Fibroblast of peridontal ligament (primary cell): Measurements from ENCODE around the gene SMPD4.
"Not testable (repeated sequence)": the region's sequence is repeated elsewhere in the genome, so short reads cannot be mapped to it uniquely, and the experiment has no call there.

Experiments
- DNase-seq: peaks from one replicate; pipeline ENCODE4 v3.0.0-alpha.2; 2010; ENCODE audit errors: extremely low read depth

The SMPD4 gene

GRCh38 chr2:130186391-130186790, 5.0 kb upstream of the SMPD4 start:
- no peak for DNase-seq

DNA sequence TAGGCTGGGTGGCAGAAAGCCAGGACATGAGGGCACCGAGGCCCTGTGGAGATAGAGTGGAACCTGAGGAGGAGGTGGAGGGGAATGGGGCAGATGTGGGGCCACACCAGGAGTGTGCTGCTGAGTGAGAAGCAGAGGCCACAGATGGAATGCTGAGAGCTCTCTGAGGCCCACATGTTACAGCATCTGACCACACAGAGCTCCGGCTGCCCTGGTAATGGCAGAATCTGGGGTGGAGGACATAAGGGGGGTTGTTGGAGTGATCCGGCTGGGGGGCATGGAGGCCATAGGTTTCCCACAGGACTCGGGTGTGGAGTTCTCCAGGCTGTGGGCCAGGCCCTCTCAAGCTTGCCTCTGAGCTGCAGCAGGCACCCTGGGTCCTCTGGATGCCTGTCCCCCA, 4.5 kb upstream of the SMPD4 start:
- DNase-seq: no peak

DNA sequence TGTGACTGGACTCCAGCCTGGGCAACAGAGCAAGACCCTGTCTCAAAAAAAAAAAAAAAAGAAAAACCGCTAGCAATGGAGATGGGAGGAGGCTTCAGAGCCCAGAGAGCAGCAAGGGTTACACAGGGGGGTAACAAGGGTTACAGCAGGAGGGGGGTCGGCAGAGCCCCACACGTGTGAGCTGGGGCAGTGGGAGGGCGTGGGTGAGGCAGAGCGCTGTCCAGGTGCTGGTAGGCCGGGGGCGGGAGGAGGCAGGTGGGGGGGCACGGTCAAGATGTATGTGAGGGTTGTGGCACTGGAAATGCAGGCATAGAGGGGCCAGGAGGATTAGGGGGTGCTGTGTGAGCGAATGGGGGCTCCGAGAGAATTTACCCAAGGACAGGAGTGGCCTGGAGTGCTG, 4.0 kb upstream of the SMPD4 start:
- DNase-seq: no peak

DNA sequence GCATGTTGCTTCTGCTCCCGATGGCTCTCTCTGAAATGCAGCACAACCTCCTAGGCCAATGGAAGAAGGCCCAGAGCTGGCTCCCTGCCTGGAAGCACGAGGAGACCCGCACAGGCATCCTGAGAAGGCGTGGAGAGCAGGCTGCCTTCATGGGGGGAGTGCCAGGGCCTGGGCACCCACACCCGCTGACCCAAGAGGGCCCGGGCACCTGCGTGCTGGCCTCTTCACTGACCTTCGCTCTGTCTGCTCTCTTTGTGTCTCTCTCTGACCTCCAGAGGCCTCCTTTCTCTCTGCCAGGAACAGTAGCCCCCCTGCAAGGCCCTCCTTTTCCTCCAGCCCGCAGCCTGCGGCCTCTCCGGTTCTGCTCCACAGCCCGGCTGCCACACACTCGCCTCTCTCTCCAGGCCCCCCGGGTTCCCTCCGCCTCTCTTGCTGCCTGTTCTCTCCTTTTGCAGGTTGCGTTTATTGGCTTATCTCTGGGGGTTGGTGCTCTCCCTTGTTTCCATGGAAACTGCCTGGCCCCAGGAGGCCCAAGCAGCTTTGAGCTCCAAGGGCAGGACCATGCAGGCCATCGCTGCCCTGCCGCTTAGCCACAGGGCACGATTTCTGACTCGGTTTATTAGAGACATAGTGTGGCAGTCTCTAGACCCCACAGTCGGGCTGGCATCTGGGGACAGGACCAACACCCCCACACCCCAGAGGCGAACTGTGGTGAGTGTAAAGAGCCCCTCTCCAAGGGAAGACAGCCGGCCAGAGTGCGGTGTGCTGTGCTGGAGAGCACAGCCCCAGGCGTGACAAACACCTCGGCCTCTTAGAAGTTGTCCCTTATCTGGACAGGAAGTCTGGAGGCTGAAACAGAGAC, 2.3 kb upstream of the SMPD4 start:
- DNase-seq: peak; percentile 35

- DNase-seq: not testable (repeated sequence)
These were observed 1.6 kb upstream of the SMPD4 start for GRCh38 chr2:130182826-130183511.

GRCh38 chr2:130181880-130182682, 679 bp upstream of the SMPD4 start, which contains the start of gene MZT2B:
MZT2B (plus strand) TSS chr2:130182262; CDS start chr2:130182283, 21 bp downstream.
- peak; percentile 74 for DNase-seq

DNA sequence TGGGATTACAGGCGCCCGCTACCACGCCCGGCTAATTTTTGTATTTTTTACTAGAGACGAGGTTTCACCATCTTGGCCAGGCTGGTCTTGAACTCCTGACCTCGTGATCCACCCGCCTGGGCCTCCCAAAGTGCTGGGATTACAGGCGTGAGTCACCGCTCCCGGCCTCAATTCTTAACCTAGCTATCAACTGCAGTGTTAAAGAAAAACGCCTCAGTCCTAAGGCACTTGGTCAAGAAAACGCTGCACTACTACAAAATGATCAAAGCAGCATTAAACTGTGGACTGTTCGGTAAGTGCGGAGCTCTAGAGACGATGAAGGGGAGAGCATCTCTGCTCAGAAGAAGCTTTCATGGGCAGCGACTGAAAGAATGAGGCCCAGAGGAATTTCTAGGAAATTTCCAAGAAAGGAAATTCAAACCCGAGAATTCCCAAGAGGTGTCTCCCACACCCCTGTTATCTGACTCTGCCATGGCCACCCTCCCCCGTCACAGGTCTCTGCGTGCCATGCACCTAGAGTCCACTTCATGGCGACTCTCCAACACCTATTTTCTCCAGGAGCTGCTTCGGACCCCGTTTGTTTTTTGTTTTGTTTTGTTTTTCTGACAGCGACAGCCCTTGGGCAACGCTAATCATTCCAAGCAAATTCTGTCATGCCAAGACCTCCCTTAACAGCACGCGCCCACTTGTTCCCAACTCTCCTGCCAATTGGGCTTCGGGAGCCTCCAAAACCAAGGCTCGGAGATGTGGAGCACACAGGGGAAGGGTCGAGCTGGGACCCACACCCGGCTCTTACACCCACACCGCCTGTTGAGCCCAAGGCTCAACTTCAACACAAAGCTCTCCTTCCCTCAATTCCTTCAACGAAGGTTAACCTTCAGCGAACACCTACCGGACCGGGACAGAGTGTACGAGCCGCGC, 738 bp downstream of the SMPD4 start:
- DNase-seq: not testable (repeated sequence)

- DNase-seq: not testable (repeated sequence)
These were observed 6.5 kb downstream of the SMPD4 start for GRCh38 chr2:130174866-130175265.

DNA sequence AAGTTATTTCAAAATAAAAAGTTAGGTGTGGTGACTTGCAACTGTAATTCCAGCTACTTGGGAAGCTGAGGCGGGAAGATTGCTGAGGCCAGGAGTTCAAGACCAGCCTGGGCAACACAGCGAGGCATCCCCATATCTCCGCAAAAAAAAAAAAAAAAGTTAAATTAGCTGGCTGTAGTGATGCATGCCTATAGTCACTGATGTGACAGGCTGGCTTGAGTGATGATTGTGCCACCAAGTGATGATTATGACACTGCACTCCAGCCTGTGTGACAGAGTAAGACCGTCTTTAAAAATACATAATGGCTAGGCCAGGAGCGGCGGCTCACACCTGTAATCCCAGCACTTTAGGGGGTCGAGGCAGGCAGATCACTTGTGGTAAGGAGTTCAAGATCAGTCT, 11.5 kb downstream of the SMPD4 start:
- DNase-seq: no peak

- DNase-seq: not testable (repeated sequence)
These were observed 12.2 kb downstream of the SMPD4 start for GRCh38 chr2:130169163-130169562.

GRCh38 chr2:130166611-130167010, 14.8 kb downstream of the SMPD4 start:
- DNase-seq: not testable (repeated sequence)

GRCh38 chr2:130165293-130166016, 15.9 kb downstream of the SMPD4 start:
- no peak for DNase-seq

DNA sequence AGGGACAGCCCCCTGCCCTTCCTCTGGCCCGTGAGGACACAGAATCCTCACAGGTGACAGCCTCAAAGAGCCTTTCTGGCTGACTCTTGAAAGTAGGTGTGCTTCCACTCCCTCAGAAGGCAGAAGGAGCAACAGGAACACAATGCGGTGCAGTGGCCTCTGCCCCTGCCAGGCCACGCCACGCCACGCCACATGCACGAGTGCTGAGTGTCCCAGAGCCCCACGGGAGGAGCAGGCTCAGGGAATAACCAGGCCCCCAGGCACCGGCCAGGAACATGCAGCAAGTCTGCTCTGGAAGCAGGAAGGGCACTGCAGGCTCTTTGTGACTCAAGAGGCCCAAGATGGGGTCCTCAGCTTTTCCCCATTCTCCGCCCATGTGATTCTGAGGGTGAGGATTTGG, 18.4 kb downstream of the SMPD4 start:
- no peak for DNase-seq

DNA sequence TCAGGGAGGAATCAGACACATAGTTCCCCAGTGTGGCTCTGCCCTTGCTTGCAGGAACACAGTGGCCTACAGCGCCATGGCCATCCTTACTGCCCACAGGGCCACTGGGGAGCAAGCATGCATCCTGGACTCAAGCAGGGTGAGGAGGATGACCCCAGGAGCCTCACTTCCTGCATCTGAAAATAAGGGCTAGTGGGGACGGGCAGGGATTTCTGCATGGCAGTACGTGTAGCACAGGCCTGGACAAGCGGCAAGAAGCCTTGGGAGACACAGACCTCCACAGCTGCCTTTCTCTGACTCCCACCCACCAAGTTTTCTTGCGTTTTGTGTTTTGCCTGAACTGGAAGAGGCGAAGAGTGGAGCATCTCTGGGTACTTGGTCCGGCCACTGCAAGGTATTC, 18.9 kb downstream of the SMPD4 start:
- DNase-seq: not testable (repeated sequence)

- DNase-seq: not testable (repeated sequence)
These were observed 20.3 kb downstream of the SMPD4 start for GRCh38 chr2:130160838-130161705.

GRCh38 chr2:130160131-130160530, 21.3 kb downstream of the SMPD4 start:
- no peak for DNase-seq

- DNase-seq: not testable (repeated sequence)
These were observed 22.0 kb downstream of the SMPD4 start for GRCh38 chr2:130159376-130159775.

DNA sequence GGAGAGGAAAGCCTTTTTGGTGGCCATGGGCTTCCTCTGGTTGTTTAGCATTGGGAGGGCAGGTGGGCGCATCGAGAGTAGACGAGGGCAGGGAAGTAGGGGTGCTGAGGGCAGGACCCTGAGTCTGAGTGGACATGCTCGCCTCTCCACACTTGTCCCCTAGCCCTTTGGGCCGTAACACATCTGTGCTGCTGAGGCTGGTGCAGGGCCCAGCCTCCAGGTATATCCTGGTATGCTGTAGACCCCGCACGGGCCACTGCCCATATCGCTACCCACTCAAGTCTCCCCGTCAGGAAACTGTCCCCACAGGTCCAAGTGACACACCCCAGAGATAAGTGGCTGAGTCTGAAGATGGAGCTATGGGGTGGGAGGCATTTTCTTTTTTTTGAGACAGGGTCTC, 22.8 kb downstream of the SMPD4 start:
- no peak for DNase-seq

GRCh38 chr2:130157825-130158514, 23.4 kb downstream of the SMPD4 start:
- not testable (repeated sequence) for DNase-seq
